Fibroblast of lung (primary cell): ENCODE measurements around the gene UIMC1. TPM values are rescaled to one million over a fixed set of nuclear protein-coding genes. Genes with fewer than 3 reads are reported as not detected.
A peak's percentile ranks its signal among the peaks of the same experiment; 100 is the strongest.

Experiments
- DNase-seq, 2 donors: peaks; one replicate each; pipeline versions ENCODE4 v3.0.0 to v3.0.0-alpha.2; 2010; ENCODE audit warnings: low read depth in 2 of 2
- H2AFZ ChIP-seq: 2 replicates; pipeline ENCODE4 v1.5.1; 2012; ENCODE audit warnings: low read length, control low read depth, inconsistent platforms
- H3K27ac ChIP-seq: 2 replicates; pipeline ENCODE4 v1.5.1; 2011; ENCODE audit warnings: low read length, control low read depth; ENCODE audit not compliant: insufficient read depth
- H3K27me3 ChIP-seq: 2 replicates; pipeline ENCODE4 v1.5.1; 2011; ENCODE audit warnings: mild to moderate bottlenecking, low read length; ENCODE audit not compliant: control insufficient read depth, insufficient read depth
- H3K36me3 ChIP-seq: 2 replicates; pipeline ENCODE4 v1.5.1; 2011; ENCODE audit warnings: low read length; ENCODE audit not compliant: control insufficient read depth, insufficient read depth
- H3K4me1 ChIP-seq: 2 replicates; pipeline ENCODE4 v1.5.1; 2011; ENCODE audit warnings: low read length; ENCODE audit not compliant: control insufficient read depth, insufficient read depth; ENCODE audit errors: extremely low read depth
- H3K4me2 ChIP-seq: 2 replicates; pipeline ENCODE4 v1.5.1; 2011; ENCODE audit warnings: low read length, control low read depth; ENCODE audit not compliant: insufficient read depth; ENCODE audit errors: extremely low read depth
- H3K4me3 ChIP-seq, 4 experiments: fragments of 200-600 bp in 1 of 4; sonication (generic) in 1 of 4; replicated peaks in 1 of 4; 2 replicates each; pipeline ENCODE4 v1.5.1; 2011 to 2016; ENCODE audit warnings: low read length in 4 of 4, low read depth in 3 of 4, mild to moderate bottlenecking in 3 of 4, control low read depth in 2 of 4, inconsistent platforms in 1 of 4, mixed read lengths in 1 of 4; ENCODE audit not compliant: insufficient read depth in 1 of 4; ENCODE audit errors: control extremely low read depth in 1 of 4
- H3K79me2 ChIP-seq: 2 replicates; pipeline ENCODE4 v1.5.1; 2012; ENCODE audit warnings: mild to moderate bottlenecking, low read length, inconsistent platforms; ENCODE audit not compliant: control insufficient read depth, insufficient read depth
- H3K9ac ChIP-seq: 2 replicates; pipeline ENCODE4 v1.5.1; 2011; ENCODE audit warnings: mild to moderate bottlenecking, low read length, control low read depth; ENCODE audit not compliant: insufficient read depth
- H3K9me3 ChIP-seq: 2 replicates; pipeline ENCODE4 v1.5.1; 2012; ENCODE audit warnings: low read depth, low read length; ENCODE audit not compliant: control insufficient read depth, insufficient read depth
- H4K20me1 ChIP-seq: 2 replicates; pipeline ENCODE4 v1.5.1; 2011; ENCODE audit warnings: low read length; ENCODE audit not compliant: control insufficient read depth, insufficient read depth; ENCODE audit errors: extremely low read depth
- CTCF ChIP-seq, 2 donors: IDR thresholded peaks in 1 of 2; conservative IDR thresholded peaks in 1 of 2; 1 replicate in 1 of 2; 2 replicates in 1 of 2; pipeline ENCODE4 v1.5.1; 2011 to 2012; ENCODE audit warnings: low read length in 2 of 2, control low read depth in 1 of 2, inconsistent platforms in 1 of 2, low read depth in 1 of 2, mild to moderate bottlenecking in 1 of 2
- EZH2 ChIP-seq: IDR thresholded peaks from 2 replicates; pipeline ENCODE4 v1.5.1; 2012; ENCODE audit warnings: low read length, control low read depth, mild to moderate bottlenecking; ENCODE audit errors: missing control alignments
- polyA plus RNA-seq, 2 donors: library from polyadenylated mRNA; depleted of rRNA in 1 of 2; stranded (reverse) in 1 of 2; unstranded in 1 of 2; fragments of >200 nt; gene quantifications; 2 replicates each; pipeline ENCODE4 v1.2.1, GENCODE V29; 2011 to 2012; ENCODE audit warnings: missing spikeins in 1 of 2
- total RNA-seq: library from RNA; depleted of rRNA; stranded (reverse); fragments of >200 nt; gene quantifications from 2 replicates; pipeline ENCODE4 v1.2.1, GENCODE V29; 2014

The UIMC1 gene
- total and polyA plus RNA-seq, 2 donors (not counting 1 experiment from before 2014, with no cell fraction given): 19.4 to 36.7 TPM

GRCh38 chr5:176955895-176956294 is 50.7 kb downstream of the UIMC1 start:
- Histone ChIP-seq H3K4me2 (no peak overlapping the region), H3K27me3 (no peaks in the 10 kb centered on the region), H3K4me1 (no peaks in the 10 kb centered on the region), H3K9ac (no peak overlapping the region), H3K4me3 (no peak overlapping the region), H4K20me1 (no peaks in the 10 kb centered on the region), H3K36me3 (peaks cover under 1% of the 10 kb centered on the region), H3K27ac (no peak overlapping the region), H3K79me2 (no peaks in the 10 kb centered on the region), H3K9me3 (no peaks in the 10 kb centered on the region), H2AFZ (no peak overlapping the region)
- TF ChIP-seq CTCF (conservative IDR thresholded peaks at IDR 0.05 in 1 of 2, IDR thresholded peaks at IDR 0.05 in 1 of 2; ENCODE audit: low read depth in 1 of 2, low read length in 2 of 2) (no peak), EZH2 (no peak)
- DNase-seq: peak in 1 of 2 donors; percentile 69

- Histone ChIP-seq H3K9me3 (no peaks in the 10 kb centered on the region), H3K4me2 (no peak overlapping the region), H3K9ac (no peak overlapping the region), H3K4me1 (no peaks in the 10 kb centered on the region), H3K79me2 (no peaks in the 10 kb centered on the region), H3K36me3 (peaks cover 3% of the 10 kb centered on the region), H3K27ac (no peak overlapping the region), H3K4me3 (no peak overlapping the region), H2AFZ (no peak overlapping the region), H4K20me1 (no peaks in the 10 kb centered on the region), H3K27me3 (no peaks in the 10 kb centered on the region)
- DNase-seq: no peak
- no peak for TF ChIP-seq CTCF (conservative IDR thresholded peaks at IDR 0.05 in 1 of 2, IDR thresholded peaks at IDR 0.05 in 1 of 2; ENCODE audit: low read depth in 1 of 2, low read length in 2 of 2)
- no peak for TF ChIP-seq EZH2
These were observed 52.5 kb downstream of the UIMC1 start for GRCh38 chr5:176954050-176954449.

- Histone ChIP-seq H3K9ac (no peak overlapping the region), H3K27ac (no peak overlapping the region), H3K9me3 (no peaks in the 10 kb centered on the region), H3K4me3 (no peak overlapping the region), H2AFZ (no peak overlapping the region), H4K20me1 (no peaks in the 10 kb centered on the region), H3K36me3 (peaks cover 3% of the 10 kb centered on the region), H3K79me2 (no peaks in the 10 kb centered on the region), H3K27me3 (no peaks in the 10 kb centered on the region), H3K4me2 (no peak overlapping the region), H3K4me1 (no peaks in the 10 kb centered on the region)
- TF ChIP-seq CTCF (conservative IDR thresholded peaks at IDR 0.05 in 1 of 2, IDR thresholded peaks at IDR 0.05 in 1 of 2; ENCODE audit: low read depth in 1 of 2, low read length in 2 of 2): no peak
- no peak for TF ChIP-seq EZH2
- DNase-seq: no peak
These were observed 53.9 kb downstream of the UIMC1 start for GRCh38 chr5:176952531-176953193.
